Measurements from ENCODE around the gene DAPK1.

The DAPK1 gene

GRCh38 chr9:87674565-87675299, 177.1 kb downstream of the DAPK1 start:
- no peak for DNase-seq

- DNase-seq, result no peak
Measured at GRCh38 chr9:87675906-87676515, 178.3 kb downstream of the DAPK1 start.

GRCh38 chr9:87676976-87677775, 179.5 kb downstream of the DAPK1 start:
- no peak for DNase-seq

- no peak for DNase-seq
Measured at GRCh38 chr9:87677776-87678587, 180.3 kb downstream of the DAPK1 start.

GRCh38 chr9:87678650-87679355, 181.1 kb downstream of the DAPK1 start:
- peak; percentile 33 for DNase-seq

GRCh38 chr9:87681271-87682061, 183.8 kb downstream of the DAPK1 start:
- DNase-seq, result no peak

- no peak for DNase-seq
Measured at GRCh38 chr9:87682085-87682484, 184.4 kb downstream of the DAPK1 start.

- DNase-seq, result no peak
Measured at GRCh38 chr9:87682618-87683017, 185.0 kb downstream of the DAPK1 start.

GRCh38 chr9:87683751-87684626, 186.3 kb downstream of the DAPK1 start:
- DNase-seq, result no peak

- DNase-seq, result no peak
Measured at GRCh38 chr9:87684627-87685219, 187.1 kb downstream of the DAPK1 start.

GRCh38 chr9:87685441-87685840, 187.8 kb downstream of the DAPK1 start:
- DNase-seq, result no peak

- DNase-seq, result no peak
Measured at GRCh38 chr9:87685871-87686519, 188.3 kb downstream of the DAPK1 start.

GRCh38 chr9:87686520-87687090, 188.9 kb downstream of the DAPK1 start:
- no peak for DNase-seq

GRCh38 chr9:87687207-87687606, 189.5 kb downstream of the DAPK1 start:
- no peak for DNase-seq

GRCh38 chr9:87694236-87694755, 196.6 kb downstream of the DAPK1 start:
- DNase-seq, result no peak

GRCh38 chr9:87695523-87695922, 197.9 kb downstream of the DAPK1 start:
- no peak for DNase-seq

- no peak for DNase-seq
Measured at GRCh38 chr9:87696641-87697040, 199.0 kb downstream of the DAPK1 start.

- no peak for DNase-seq
Measured at GRCh38 chr9:87698069-87698809, 200.6 kb downstream of the DAPK1 start.

Measured in CD4-positive, alpha-beta T cell treated with Interleukin-21 for 1 hour (primary cell).